Dedifferentiated amniotic fluid mesenchymal stem cell (primary cell): ENCODE measurements around the gene NPC1L1.

Source experiments
- DNase-seq: peaks from one replicate; pipeline ENCODE4 v3.0.0-alpha.2; 2016; ENCODE audit errors: extremely low spot score

The NPC1L1 gene

GRCh38 chr7:44505595-44505994, 35.5 kb downstream of the NPC1L1 start:
- DNase-seq, result no peak

GRCh38 chr7:44498230-44498954, 42.7 kb downstream of the NPC1L1 start:
- DNase-seq, result no peak

DNA sequence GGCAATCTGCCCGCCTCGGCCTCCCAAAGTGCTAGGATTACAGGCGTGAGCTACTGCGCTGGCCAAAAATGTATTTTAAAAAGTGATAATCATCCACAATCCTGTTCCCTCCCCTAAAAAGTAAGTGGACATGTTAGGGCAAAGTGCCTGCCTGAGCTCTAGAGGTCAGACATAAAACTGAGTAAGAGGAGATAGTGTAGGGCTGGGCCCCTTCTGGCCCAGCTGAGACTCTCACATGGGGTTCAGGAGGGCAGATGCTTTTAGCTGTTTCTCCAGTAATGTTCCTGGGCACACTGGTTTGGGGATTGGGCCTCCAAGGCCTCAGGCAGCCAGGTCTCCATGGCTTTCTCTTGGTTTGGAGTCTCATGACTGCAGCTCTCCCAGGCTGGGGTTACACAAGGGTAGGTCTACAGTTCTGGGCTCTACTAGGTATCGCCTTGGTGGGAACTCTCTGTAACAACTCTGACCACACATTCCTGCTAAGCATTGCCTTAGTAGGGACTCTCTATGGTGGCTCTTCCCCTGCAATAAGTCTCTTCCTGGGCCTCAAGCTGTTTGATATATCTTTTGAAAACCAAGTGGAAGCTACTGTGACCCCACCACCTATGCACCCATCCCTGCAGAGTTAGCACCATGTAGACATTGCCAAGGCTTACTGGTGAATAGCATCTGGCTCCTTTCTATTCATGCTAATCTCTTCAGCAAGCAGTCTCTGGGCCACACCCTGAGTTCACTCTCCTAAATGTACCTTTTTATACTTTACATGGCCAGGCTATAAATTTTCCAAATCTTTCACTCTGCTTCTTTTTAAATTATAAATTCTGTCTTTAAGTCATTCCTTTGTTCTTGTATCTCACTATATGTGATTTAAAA, 43.7 kb downstream of the NPC1L1 start:
- no peak for DNase-seq

- DNase-seq, result no peak
Measured at GRCh38 chr7:44496385-44496784, 44.7 kb downstream of the NPC1L1 start.

- DNase-seq, result no peak
Measured at GRCh38 chr7:44494960-44495359, 46.2 kb downstream of the NPC1L1 start.

DNA sequence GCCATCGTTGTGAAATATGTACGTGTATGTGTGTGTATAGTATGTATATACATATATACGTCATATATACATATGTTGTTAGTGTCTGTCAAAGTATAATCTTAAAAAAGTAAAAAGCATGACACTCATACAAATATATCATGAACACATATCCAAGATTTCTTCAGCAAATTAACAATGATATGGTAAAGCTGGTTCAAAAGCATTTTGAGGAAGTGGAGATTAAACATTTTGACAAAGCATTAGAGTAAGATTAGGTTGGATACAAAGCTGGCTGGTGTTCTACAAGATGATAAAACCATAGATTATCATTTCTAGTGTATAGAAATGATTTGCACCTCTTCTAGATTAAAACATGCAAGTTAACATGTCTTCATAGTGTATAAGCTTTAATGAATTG, 49.9 kb downstream of the NPC1L1 start:
- no peak for DNase-seq

DNA sequence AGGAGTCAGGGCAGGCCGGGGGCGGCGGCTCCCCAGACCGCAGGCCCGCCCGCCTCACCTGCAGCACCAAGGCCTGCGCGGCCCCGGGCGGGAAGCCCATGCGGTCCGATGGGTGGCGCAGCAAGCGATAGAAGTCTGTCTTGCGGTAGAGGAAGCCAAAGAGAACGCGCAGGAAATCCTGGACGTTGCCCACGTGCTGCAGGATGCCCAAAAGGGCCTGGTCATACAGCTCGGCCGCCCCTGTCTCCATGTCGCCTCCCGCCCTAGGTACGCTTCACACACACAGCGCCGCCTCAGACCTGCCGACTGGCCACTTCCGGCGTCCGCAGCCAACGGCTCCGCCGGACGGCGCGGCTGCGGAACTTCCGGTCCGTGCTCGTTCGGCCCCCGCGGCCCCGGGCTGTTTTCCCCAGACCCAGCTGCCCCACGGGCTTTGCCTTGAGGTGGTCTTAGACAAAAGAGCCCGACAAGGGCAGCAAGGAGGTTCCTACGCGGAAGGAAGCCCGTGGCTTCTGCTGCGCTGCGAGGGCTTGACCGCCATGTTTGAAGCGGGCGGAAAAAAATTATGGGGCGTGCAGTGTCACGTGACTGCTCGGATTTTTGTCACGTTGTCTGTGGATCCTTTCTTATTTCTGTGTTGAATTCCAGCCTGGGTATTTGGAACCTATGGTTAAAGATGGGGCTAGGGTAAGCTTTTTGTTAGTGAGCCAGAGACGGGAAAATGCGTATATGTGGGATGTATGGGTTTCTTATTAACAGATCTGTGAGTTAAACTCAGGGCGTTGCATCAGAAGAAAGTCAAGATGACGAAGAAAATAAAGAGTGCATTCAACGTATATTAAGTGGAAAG, 50.6 kb downstream of the NPC1L1 start, which contains the start of gene NUDCD3:
NUDCD3 (minus strand) TSS at position 308 of the 850 bp plus-strand sequence; CDS start at position 250, 58 bp downstream.
- DNase-seq, result peak; percentile 76

DNA sequence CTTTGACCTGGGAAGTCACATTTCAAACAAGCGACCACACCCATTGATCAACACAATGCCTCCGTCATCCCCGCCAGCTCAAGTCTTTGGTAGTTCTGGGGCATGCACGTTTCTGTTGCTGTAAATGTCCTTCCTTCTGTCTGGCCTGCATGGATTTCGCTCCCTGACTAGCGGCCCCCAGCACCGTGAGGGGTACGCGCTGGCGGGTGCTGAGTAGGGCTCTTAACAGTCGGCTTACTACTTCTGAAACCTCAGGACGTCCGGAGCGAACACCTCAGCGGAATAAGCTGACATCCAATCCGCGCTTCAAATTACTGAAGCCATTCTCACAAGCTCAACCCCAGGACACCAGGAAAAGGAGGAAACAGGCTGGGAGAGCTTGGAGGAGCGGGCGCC, 51.2 kb downstream of the NPC1L1 start:
- DNase-seq, result no peak

GRCh38 chr7:44488955-44489354, 52.2 kb downstream of the NPC1L1 start:
- DNase-seq, result no peak

GRCh38 chr7:44486693-44487092, 54.4 kb downstream of the NPC1L1 start:
- DNase-seq, result no peak

DNA sequence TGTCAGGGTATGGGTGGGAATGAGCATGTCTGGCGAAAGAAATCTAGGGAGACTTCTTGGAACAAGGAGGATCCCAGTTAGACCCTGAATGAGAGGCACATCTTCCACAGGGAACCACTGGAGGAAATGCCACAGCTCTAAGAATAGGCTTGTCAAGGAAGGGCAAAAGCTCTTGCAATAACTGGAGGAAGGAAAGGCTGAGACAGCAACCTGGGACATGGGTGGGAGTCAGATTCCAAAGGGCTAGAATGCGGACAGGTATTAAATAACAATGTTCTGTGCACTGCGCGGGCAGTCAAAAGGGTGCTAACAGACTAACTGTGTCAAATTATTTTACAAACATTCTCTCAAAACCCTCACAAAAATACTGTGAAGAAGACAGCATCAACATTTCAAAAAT, 55.1 kb downstream of the NPC1L1 start:
- DNase-seq, result no peak

DNA sequence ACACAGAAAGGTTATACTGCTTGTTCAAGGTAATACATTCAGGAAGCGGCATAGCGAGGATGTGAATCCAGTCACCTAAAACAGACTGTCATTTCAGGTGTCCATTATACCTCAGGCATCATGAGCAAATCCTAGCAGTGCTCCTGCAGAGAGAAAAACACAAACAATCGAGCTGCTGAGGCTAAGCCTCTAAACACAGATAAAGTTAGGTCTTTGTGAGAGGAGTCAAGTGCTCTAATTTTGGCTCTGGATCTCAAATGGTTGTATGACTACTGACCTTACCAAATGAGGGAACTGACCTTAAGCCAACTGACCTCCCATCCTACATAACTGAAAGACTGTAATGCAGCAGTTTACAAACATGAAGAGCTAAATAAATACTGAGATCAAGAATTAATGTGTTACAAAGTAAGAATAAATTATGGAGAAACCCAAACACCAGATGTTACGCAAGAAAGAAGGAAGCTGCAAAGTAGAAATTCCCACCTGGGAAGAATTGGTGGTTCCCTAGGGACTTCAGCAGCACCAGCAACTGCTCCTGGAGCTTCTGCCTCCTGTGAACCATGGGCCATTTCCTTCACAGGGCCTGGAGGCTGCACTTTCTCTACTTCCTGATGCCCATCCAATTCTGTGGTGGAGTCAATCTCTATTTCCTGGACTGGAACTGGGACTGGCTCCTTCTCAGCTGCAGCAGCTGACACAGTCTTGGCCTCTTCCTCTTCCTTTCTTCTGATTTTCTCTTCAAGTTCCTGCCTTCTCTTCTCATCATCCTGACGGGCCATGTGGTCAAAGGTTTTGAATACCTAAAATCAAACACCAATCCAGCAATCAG, 56.4 kb downstream of the NPC1L1 start:
- DNase-seq, result no peak

- no peak for DNase-seq
Measured at GRCh38 chr7:44482502-44483485, 58.3 kb downstream of the NPC1L1 start.

DNA sequence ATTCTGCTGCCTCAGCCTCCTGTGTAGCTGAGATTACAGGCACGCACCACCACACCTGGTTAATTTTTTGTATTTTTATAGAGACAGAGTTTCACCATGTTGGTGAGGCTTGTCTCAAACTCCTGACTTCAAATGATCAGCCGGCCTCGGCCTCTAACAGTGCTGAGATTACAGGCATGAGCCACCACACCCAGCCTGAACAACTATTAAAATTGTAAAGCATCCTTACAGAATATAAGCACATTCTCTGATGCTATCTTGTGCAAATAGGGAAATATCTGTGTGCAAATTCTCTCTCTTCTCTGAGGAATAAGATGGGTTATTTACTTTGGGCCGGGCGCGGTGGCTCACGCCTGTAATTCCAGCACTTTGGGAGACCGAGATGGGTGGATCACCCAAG, 63.2 kb downstream of the NPC1L1 start:
- no peak for DNase-seq

DNA sequence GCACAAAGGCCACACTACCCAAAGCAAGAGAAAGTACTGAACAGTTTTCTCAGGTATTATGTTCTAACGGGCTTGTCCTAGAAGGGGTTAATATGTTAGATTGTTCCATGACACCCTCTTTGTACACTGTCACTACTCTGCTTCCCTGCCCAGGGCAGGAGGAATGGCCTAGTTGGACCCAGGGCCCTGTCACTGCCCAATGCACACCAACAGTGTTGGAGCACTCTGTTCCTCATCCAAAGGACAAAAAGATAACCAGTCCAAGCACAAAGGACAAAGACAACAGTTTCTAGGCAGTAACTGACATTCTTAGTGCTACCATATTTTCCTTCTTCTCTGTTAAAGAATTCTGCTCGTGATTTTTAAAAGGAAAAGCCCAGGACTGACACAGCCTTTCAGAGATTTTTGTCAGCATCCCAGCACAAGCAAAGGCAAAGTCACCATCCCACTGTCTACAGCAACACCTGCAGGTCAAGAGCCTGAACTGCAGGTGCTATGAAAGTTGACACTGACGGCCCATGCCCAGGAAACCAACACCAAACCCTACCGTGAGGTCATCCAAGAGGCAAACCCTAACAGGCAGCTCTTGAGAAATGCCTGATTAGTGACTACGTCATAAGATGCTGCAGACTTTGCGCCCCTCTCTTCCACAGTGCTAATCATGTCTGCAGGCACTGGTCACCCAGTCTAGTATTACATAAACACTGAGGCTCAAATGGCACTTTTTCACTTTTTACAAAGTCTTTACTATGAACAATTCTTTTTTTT, 63.9 kb downstream of the NPC1L1 start:
- peak; percentile 70 for DNase-seq

DNA sequence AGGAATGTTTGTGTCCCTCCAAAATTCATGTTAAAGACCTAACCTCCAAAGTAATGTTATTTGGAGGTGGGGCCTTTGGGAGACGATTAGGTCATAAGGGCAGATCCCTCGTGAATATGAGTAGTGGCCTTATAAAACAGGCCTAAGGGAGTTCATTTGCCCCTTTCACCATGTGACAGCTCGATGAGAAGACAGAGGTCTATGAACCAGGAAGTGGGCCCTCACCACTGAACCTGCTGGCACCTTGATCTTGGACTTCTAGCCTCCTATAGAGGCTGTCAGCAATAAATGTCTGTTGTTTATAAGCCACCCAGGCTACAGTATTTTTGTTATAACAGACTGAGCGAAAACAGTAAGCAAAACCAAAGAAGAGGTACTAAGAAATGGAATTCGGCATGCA, 64.8 kb downstream of the NPC1L1 start:
- DNase-seq, result no peak

DNA sequence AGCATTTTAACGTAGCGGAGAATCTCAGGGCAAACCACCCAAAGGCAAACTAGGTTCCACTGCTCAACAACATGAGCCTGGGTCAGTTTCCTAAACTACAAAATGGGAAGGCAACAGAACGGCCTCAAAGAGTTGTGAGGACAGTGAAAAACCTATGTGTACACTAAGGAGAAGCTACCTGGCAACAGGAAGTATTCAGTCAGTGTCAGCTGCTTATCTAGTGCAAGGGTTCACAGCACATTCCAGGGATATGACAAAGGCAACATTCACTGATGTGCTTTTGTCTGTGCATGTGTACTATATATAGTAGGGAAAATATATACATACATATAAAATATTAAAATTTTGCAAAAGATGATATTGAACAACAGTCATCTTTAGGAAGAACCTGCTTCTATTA, 67.8 kb downstream of the NPC1L1 start:
- DNase-seq, result no peak

GRCh38 chr7:44472843-44473242, 68.3 kb downstream of the NPC1L1 start:
- no peak for DNase-seq

- DNase-seq, result no peak
Measured at GRCh38 chr7:44471850-44472249, 69.3 kb downstream of the NPC1L1 start.
